Activated naive CD4-positive, alpha-beta T cell treated with anti-CD3 and anti-CD28 coated beads, Interleukin-2, amount 10 ng/mL, durations not matched to agents 7 days and 5 days (primary cell): ENCODE measurements around the gene SPRR1A.
"Not testable (repeated sequence)": the region's sequence is repeated elsewhere in the genome, so short reads cannot be mapped to it uniquely, and the experiment has no call there.

Source experiments
- CTCF ChIA-PET: fragments of 350-600 bp; sonication (Branson Sonifier 250); formaldehyde crosslinking; loops from one replicate; lab custom pipeline; 2021; ENCODE audit warnings: antibody characterized with exemption; lab: Charles Lee
- DNase-seq: peaks from one replicate; pipeline ENCODE4 v3.0.0-alpha.2; 2020
- H3K27ac Mint-ChIP-seq: one replicate; pipeline ENCODE4 v1.8.0; 2021; ENCODE audit warnings: mild to moderate bottlenecking, moderate library complexity, mixed read lengths
- H3K27me3 Mint-ChIP-seq: one replicate; pipeline ENCODE4 v1.8.0; 2021; ENCODE audit warnings: mild to moderate bottlenecking, mixed read lengths
- H3K36me3 Mint-ChIP-seq: one replicate; pipeline ENCODE4 v1.8.0; 2021; ENCODE audit warnings: mixed read lengths
- H3K4me1 Mint-ChIP-seq: one replicate; pipeline ENCODE4 v1.8.0; 2021; ENCODE audit warnings: mixed read lengths
- H3K4me3 Mint-ChIP-seq: one replicate; pipeline ENCODE4 v1.8.0; 2021; ENCODE audit warnings: mild to moderate bottlenecking, moderate library complexity, mixed read lengths
- H3K9me3 Mint-ChIP-seq: one replicate; pipeline ENCODE4 v1.8.0; 2021; ENCODE audit warnings: mixed read lengths

SPRR1A gene

DNA sequence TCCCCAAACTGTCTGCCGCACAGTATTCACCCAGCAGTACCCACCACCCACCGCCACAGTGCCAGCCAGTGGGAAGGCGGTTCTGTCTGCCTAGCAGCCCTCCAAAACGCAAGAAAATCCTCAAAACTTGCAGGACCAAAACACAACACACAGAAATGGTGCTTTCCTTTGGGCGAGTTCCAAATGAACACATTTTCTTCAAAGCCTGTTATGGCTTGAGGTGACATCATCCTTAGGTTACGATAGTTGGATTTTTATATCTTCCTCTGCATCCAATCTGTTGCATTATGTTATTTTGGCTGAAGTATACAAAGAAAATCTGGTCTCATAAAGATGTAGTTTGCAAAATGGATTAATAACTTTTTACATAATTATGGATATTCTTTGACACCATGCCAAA lies 9.3 kb downstream of the SPRR1A start:
- Mint-ChIP-seq H3K9me3 (no peaks in the 10 kb centered on the region), H3K4me3 (no peak overlapping the region), H3K4me1 (no peaks in the 10 kb centered on the region), H3K27ac (no peak overlapping the region), H3K27me3 (peaks cover 9% of the 10 kb centered on the region), H3K36me3 (no peaks in the 10 kb centered on the region)
- CTCF ChIA-PET: no interaction called here
- no peak for DNase-seq

DNA sequence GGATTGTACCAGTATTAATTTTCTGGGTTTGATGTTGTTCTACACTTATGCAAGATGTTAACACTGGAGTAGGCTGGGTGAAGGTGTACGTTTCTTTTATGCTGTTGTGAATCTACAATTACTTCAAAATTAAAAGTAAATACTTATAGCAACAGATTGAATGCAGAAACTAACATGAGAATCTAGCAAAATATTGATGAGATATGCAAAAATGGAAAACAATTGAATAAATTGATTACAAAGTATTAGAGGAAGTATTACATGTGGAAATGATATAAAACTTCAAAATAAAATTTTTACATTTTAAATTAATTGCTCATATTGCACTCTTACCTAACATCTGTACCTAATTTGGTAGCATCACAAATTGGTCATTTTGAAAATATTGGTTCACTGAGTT lies 12.0 kb downstream of the SPRR1A start:
- DNase-seq: no peak
- no peak overlapping the region for H3K27ac Mint-ChIP-seq
- no peak overlapping the region for H3K4me3 Mint-ChIP-seq
- H3K9me3 Mint-ChIP-seq: no peaks in the 10 kb centered on the region
- no peaks in the 10 kb centered on the region for H3K36me3 Mint-ChIP-seq
- H3K4me1 Mint-ChIP-seq: no peaks in the 10 kb centered on the region
- H3K27me3 Mint-ChIP-seq: peaks cover 17% of the 10 kb centered on the region
- CTCF ChIA-PET: no interaction called here

GRCh38 chr1:152996633-152997400 lies 12.9 kb downstream of the SPRR1A start:
- CTCF ChIA-PET: no interaction called here
- H3K4me3 Mint-ChIP-seq: no peak overlapping the region
- no peak for DNase-seq
- H3K4me1 Mint-ChIP-seq: no peaks in the 10 kb centered on the region
- no peaks in the 10 kb centered on the region for H3K9me3 Mint-ChIP-seq
- peaks cover 17% of the 10 kb centered on the region for H3K27me3 Mint-ChIP-seq
- H3K27ac Mint-ChIP-seq: no peak overlapping the region
- no peaks in the 10 kb centered on the region for H3K36me3 Mint-ChIP-seq

DNA sequence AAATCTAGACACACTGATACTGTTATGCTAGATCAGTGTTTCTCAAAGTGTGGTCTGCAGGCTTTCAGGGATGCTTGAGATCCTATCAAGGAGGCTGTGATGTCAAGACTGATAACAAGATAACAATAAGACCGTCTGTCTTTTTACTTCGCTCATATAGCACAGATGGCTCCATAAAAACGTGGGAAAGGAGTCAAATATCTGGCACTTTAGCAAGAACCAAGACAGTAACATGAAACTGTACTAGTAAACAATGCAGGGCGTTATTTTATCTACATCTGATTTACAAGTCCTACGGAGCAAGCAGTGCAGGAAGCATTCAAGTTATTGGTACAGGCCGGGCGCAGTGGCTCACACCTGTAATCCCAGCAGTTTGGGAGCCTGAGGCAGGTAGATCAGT lies 14.0 kb downstream of the SPRR1A start:
- H3K36me3 Mint-ChIP-seq: no peaks in the 10 kb centered on the region
- H3K27me3 Mint-ChIP-seq: peaks cover 17% of the 10 kb centered on the region
- no peak overlapping the region for H3K27ac Mint-ChIP-seq
- no peak overlapping the region for H3K4me3 Mint-ChIP-seq
- DNase-seq: no peak
- H3K4me1 Mint-ChIP-seq: no peaks in the 10 kb centered on the region
- CTCF ChIA-PET: no interaction called here
- H3K9me3 Mint-ChIP-seq: no peaks in the 10 kb centered on the region

DNA sequence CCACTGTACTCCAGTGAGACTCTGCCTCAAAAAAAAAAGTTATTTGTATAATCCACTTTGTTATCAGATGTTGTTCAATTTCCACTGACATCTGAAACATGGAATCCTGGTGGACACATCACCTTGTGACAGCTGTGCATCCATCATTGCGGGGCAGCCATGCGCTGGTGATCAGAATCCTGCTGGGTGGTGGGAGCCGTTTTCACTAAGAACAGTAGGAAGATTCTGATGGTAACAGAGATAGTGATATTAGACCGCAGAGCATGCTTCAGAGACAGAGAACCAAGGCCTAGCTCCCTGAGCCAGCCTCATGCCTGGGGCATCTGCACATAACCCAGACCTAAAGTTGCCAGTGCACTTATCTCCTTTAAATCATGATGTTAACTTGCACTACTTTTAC lies 14.6 kb downstream of the SPRR1A start:
- no peak overlapping the region for H3K4me3 Mint-ChIP-seq
- no peaks in the 10 kb centered on the region for H3K4me1 Mint-ChIP-seq
- H3K9me3 Mint-ChIP-seq: no peaks in the 10 kb centered on the region
- CTCF ChIA-PET: no interaction called here
- no peak for DNase-seq
- H3K27me3 Mint-ChIP-seq: peaks cover 17% of the 10 kb centered on the region
- H3K27ac Mint-ChIP-seq: no peak overlapping the region
- H3K36me3 Mint-ChIP-seq: no peaks in the 10 kb centered on the region

DNA sequence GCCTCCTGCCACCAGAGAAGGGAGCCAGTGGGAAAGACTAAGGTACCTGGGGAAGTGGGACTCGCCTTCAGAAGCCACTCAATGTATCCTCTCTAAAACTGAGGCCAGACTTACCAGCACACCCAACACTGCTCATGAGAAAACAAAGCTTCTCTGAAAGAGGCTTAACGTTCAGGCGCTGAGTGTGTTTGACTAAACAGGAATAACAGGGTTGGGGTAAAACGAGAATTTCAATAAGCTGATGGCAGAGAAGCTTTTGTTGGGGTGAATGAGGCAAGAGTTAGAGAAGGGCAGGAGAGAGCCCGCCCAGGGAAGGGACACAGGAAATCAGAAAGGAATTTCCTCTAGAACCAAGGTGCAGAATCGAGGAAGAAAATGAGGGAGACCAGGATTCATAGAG lies 15.9 kb downstream of the SPRR1A start:
- H3K27ac Mint-ChIP-seq: no peak overlapping the region
- no peaks in the 10 kb centered on the region for H3K36me3 Mint-ChIP-seq
- H3K4me3 Mint-ChIP-seq: no peak overlapping the region
- H3K9me3 Mint-ChIP-seq: no peaks in the 10 kb centered on the region
- DNase-seq: no peak
- H3K27me3 Mint-ChIP-seq: peaks cover 17% of the 10 kb centered on the region
- CTCF ChIA-PET: no interaction called here
- no peaks in the 10 kb centered on the region for H3K4me1 Mint-ChIP-seq

DNA sequence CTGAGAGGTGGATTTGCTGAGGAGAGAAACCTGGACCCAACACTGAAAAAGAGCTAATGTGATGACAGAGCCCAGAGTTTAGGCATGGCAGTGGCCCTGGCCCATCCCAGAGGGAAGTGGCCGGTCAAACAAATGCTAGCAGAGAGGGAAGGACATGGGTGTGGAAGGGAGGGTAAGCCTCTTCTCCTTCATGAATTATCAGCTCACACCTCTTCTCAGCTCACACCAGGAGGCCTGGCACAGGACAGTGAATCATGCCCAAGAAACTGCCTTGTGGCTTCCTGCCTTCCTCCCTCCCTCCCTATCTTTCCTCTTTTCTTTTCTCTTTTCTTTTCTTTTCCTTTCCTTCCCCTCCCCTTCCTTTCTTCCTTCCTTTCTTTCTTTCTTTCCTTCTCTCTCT lies 16.4 kb downstream of the SPRR1A start:
- Mint-ChIP-seq H3K27ac (no peak overlapping the region), H3K27me3 (peaks cover 13% of the 10 kb centered on the region), H3K4me3 (no peak overlapping the region), H3K4me1 (no peaks in the 10 kb centered on the region), H3K9me3 (no peaks in the 10 kb centered on the region), H3K36me3 (no peaks in the 10 kb centered on the region)
- no peak for DNase-seq
- CTCF ChIA-PET: interaction anchor here (0.6 kb wide), 1 partner anchor 48 kb away, joined by 3 read pairs; no protein-coding TSS in a partner anchor

DNA sequence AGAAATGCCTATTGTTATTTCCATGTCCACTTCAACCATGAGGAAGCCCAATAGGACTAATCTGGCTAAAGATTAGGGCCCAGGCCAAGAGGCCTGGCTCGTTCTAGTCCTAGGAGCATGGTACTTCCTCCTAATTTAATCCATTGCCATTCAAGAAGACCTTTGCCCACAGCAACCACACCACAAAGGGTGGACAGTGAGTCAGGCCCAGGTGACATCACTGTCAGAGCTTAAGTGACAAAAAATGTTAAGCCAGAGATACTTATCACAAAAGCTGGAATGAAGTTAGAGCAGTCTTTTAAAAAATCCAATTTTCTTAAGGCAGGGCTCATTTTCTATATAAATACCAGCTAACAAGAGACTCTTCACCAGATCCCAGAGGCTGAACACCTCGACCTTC lies 17.5 kb downstream of the SPRR1A start, which contains the start of gene SPRR3:
SPRR3 (plus strand) TSS at position 368 of the 400 bp plus-strand sequence. CDS start 1,272 bp downstream, outside the sequence.
- Mint-ChIP-seq H3K36me3 (no peaks in the 10 kb centered on the region), H3K27ac (no peak within 1 kb of the TSS), H3K27me3 (peaks cover 13% of the 10 kb centered on the region), H3K9me3 (no peaks in the 10 kb centered on the region), H3K4me1 (no peaks in the 10 kb centered on the region), H3K4me3 (no peak within 1 kb of the TSS)
- CTCF ChIA-PET: no interaction called here
- no peak for DNase-seq

- H3K4me1 Mint-ChIP-seq, H3K27me3 Mint-ChIP-seq, H3K27ac Mint-ChIP-seq, DNase-seq, H3K9me3 Mint-ChIP-seq, H3K4me3 Mint-ChIP-seq, CTCF ChIA-PET, H3K36me3 Mint-ChIP-seq: not testable (repeated sequence)
These were observed 27.4 kb downstream of the SPRR1A start for GRCh38 chr1:153011235-153011758.

DNA sequence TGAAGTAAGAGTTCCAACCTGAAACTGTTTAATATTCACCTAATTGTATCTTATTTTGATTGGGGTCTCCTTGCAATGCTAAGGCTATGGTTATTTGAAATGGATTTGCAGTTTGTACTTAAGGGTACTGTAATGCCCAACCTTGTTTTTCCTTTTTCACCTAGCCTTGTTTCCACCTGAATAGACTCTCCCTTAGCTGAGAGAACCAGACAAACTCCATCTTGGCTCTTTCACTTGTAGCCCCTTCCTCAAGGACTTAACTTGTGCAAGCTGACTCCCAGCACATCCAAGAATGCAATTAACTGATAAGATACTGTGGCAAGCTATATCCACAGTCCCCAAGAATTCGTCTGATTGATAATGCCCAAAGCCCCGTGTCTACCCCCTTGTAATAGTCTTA lies 37.9 kb downstream of the SPRR1A start:
- DNase-seq, CTCF ChIA-PET, H3K36me3 Mint-ChIP-seq, H3K4me1 Mint-ChIP-seq, H3K27ac Mint-ChIP-seq, H3K4me3 Mint-ChIP-seq, H3K9me3 Mint-ChIP-seq, H3K27me3 Mint-ChIP-seq: not testable (repeated sequence)

- not testable (repeated sequence) for H3K4me1 Mint-ChIP-seq
These were observed 38.5 kb downstream of the SPRR1A start for GRCh38 chr1:153022340-153022739.

DNA sequence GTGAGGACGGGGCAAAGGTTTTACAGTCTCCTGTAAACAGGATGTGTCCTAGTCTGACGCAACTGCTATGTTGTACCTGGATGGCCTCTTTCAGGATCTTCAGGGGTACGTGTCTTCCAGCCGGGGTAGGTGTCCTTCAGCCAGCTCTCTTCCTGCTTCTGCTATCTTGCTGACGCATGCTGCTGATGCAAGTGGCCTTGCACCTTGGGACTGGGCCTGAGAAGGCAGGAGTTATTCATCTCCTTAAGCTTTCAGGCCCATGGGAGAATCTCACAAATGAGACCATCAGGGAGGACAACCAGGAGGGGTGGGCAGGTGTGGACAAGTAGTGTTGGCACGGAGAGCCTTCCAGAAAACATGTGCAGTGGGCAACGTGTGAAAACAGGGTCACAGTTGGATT lies 39.2 kb downstream of the SPRR1A start:
- Mint-ChIP-seq H3K9me3 (no peaks in the 10 kb centered on the region), H3K36me3 (no peaks in the 10 kb centered on the region), H3K4me1 (no peaks in the 10 kb centered on the region), H3K4me3 (no peak overlapping the region), H3K27me3 (peaks cover 4% of the 10 kb centered on the region), H3K27ac (no peak overlapping the region)
- CTCF ChIA-PET: no interaction called here
- no peak for DNase-seq

More at GRCh38 chr1:153022340-153022739, 38.5 kb downstream of the SPRR1A start:
- H3K36me3 Mint-ChIP-seq, H3K9me3 Mint-ChIP-seq, CTCF ChIA-PET, H3K27ac Mint-ChIP-seq, H3K27me3 Mint-ChIP-seq, DNase-seq, H3K4me3 Mint-ChIP-seq: not testable (repeated sequence)

GRCh38 chr1:153024413-153024812 lies 40.5 kb downstream of the SPRR1A start:
- H3K27me3 Mint-ChIP-seq: peaks cover 4% of the 10 kb centered on the region
- CTCF ChIA-PET: no interaction called here
- H3K27ac Mint-ChIP-seq: no peak overlapping the region
- H3K4me1 Mint-ChIP-seq: no peaks in the 10 kb centered on the region
- H3K36me3 Mint-ChIP-seq: no peaks in the 10 kb centered on the region
- H3K9me3 Mint-ChIP-seq: no peaks in the 10 kb centered on the region
- DNase-seq: no peak
- no peak overlapping the region for H3K4me3 Mint-ChIP-seq

- no peak overlapping the region for H3K4me3 Mint-ChIP-seq
- H3K36me3 Mint-ChIP-seq: no peaks in the 10 kb centered on the region
- H3K27ac Mint-ChIP-seq: no peak overlapping the region
- peaks cover 4% of the 10 kb centered on the region for H3K27me3 Mint-ChIP-seq
- H3K9me3 Mint-ChIP-seq: no peaks in the 10 kb centered on the region
- no peaks in the 10 kb centered on the region for H3K4me1 Mint-ChIP-seq
- CTCF ChIA-PET: no interaction called here
- no peak for DNase-seq
These were observed 41.9 kb downstream of the SPRR1A start for GRCh38 chr1:153025797-153026196.

- H3K27ac Mint-ChIP-seq: no peak overlapping the region
- CTCF ChIA-PET: no interaction called here
- no peak overlapping the region for H3K4me3 Mint-ChIP-seq
- no peak for DNase-seq
- H3K4me1 Mint-ChIP-seq: no peaks in the 10 kb centered on the region
- no peaks in the 10 kb centered on the region for H3K9me3 Mint-ChIP-seq
- H3K27me3 Mint-ChIP-seq: peaks cover 4% of the 10 kb centered on the region
- no peaks in the 10 kb centered on the region for H3K36me3 Mint-ChIP-seq
These were observed 44.9 kb downstream of the SPRR1A start for GRCh38 chr1:153028766-153029165.
